Heart left ventricle (tissue), 13 donors: ENCODE measurements around the gene ETNK1.

Source experiments
- CTCF ChIP-seq, 12 donors: fragments of 200-600 bp; sonication (generic) in 4 of 12; IDR thresholded peaks; one replicate each; pipeline versions ENCODE4 v1.5.0 to v1.8.0; 2018 to 2022; ENCODE audit warnings: antibody characterized with exemption in 12 of 12, mild to moderate bottlenecking in 5 of 12
- POLR2A ChIP-seq, 2 donors: fragments of 450-650 bp; IDR thresholded peaks; one replicate each; pipeline ENCODE4 v1.6.1; 2017; ENCODE audit warnings: antibody characterized with exemption in 2 of 2, mild to moderate bottlenecking in 2 of 2, moderate library complexity in 2 of 2
- donor health status: ischemic (EF 13 %, LVEDD 7.1; RV severe dilation, severe dysfunction).
- donor health status: DM: no; HTN: yes; CAD: no.
- donor health status: DM: no; HTN: no; CAD: no.
- donor health status: ischemic (EF 25% LVEDD 6.9; RV normal size, moderate dysfunction).
- donor health status: ischemic (EF 25% LVEDD 5.7; RV mildly dilated, moderate dysfunction).
- donor health status: ischemic (EF 35%, LVEDD 5.7; RV mildly dilated, moderate dysfunction).
- donor health status: nonischemic (EF 11% LVEDD 7.7; RV severe dilation, severe dysfunction).
- donor health status: DM: yes; HTN: yes; CAD: no.
- donor health status: PGD.
- donor health status: ischemic (EF 29% LVEDD 5.4; RV normal size, mild dysfunction).
- donor health status: nonischemic (EF 23%, LVEDD 6.1; RV moderate dilation, normal function).

GRCh38 chr12:22733756-22734155 is 108.8 kb downstream of the ETNK1 start:
- TF ChIP-seq CTCF (IDR thresholded peaks at IDR 0.05) (no peak), POLR2A (IDR thresholded peaks at IDR 0.05) (no peak)
